COLO668 (cell line): ENCODE measurements around the gene VSTM4.

Source experiments
- DNase-seq: peaks from one replicate; lab custom pipeline; 2025; ENCODE audit not compliant: unreplicated experiment; lab: John Stamatoyannopoulos, UW

VSTM4 gene

DNA sequence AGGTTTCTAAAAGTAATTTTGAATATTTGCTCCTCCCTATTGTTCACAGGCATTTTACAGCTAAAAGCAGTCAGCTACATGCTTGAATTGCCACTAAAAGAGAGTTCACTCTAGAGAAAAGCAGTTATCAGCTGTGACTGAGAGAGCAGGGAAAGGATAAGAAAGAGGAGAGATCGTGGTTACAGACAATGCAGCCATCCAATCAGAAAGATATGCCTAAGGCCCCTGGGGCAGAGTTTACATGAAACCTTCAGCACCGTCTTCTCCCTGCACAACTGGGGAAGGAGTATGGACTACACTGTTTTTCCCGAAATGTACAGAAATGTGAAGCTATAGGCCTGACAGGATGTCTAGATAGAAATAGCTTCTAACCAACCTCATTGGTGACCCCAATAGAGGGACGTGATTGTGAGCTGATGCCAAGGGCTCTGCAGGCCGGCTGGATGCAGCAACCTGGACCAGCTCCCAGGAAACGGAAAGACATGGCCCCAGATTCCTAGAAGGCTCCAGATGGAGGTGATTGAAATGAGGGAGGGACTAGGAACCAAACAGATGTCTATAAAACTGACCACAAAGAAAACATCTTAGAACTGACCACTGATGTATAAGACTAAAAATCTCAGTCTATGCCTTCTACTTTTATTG is 3.2 kb upstream of the VSTM4 start:
- no peak for DNase-seq

DNA sequence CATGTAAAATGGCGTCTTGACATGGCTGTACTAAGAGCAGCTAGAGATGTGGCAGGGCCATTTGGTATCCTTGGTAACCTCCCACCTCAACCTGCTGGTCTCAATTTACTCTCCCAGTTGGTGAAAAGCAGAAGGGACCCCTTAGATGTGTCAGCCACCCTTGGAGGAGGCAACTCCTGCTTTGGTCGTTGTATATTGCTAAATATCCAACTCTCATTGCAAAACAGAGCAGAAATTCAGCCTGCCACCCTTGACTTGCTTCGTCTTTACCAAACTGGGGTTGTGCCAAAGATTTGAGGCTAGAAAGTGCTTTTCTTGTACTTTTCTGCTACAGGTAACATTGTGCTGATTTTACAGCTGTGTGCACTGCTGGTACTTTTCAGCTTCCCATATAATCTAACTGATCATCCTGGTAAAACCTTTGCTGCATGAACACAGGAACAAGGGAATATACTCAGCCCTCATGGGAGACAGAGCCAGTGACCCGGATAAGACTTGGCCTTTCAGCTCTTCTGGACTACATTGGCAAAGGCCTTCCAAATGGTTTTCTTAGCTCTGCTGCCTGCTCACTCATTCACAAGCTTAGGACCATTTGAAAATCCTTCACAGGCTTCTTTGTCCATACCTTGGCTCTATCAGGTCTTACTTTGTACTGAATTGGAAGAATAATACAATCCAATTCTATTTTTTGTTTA is 2.2 kb upstream of the VSTM4 start:
- no peak for DNase-seq

DNA sequence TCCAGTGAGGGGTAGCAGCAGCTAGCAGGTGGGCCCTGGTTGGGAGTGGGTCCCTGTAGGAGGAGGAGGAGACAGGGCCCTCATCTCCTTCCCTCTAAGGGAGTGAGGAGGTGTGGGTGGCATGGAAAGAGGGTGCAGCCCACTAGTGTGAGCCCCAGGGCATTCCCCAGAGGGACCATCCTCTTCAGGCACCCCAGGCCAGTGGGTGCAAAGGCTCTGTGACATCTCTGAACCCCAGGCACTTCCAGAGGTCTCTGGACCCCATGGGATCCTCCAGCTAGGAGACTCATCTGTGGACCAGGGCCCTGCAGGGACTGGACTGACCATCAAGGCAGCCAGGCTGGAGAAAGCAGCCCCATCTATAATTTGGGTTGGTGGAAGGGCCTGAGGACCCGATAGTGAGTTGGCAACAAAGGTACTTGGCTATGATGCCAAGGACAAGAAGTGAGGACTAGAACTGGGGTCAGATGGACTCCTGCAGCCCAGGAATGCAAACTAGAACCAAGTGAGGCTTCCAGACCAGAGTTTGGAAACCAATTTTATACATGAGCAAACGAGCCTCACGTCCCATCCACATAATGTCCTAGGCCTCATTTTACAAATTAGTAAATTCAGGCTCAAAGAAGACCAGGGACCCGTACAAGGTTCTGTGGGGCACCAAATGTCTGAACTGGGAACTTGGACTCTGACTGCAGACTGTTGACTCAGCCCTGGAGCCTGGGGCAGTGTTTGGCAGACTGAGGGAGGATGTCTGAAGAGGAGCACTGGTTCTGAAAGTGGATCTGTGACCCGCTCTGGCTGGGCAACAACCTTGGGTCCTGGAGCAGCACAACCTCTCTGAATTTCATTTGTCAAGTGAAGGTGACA is 1.4 kb upstream of the VSTM4 start:
- DNase-seq = no peak

GRCh38 chr10:49115796-49116508 is 630 bp upstream of the VSTM4 start:
- no peak for DNase-seq

GRCh38 chr10:49114718-49115014 is 656 bp downstream of the VSTM4 start:
- no peak for DNase-seq

- no peak for DNase-seq
Observed at GRCh38 chr10:49113741-49114141, 1.6 kb downstream of the VSTM4 start.

DNA sequence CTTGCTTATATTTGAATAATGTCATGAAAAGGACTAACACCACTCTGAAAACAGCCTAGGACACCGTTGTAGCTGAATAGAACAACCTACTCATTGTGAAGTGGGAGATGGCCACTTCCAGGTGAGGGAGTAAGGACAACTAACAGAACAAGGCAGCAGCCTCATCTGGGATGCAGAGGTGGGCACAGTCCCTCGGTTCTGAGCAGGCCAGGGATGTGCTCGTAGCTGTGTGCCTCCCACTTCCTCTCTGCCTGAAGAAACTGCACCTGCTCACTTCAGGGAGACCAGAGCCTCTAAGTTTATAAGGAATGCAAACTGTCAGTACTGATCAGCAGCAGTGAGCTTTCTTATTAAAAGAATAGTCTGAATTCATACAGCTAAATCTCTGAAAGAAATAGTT is 2.5 kb downstream of the VSTM4 start:
- DNase-seq = no peak

GRCh38 chr10:49112098-49112497 is 3.2 kb downstream of the VSTM4 start:
- no peak for DNase-seq

GRCh38 chr10:49111320-49111698 is 4.0 kb downstream of the VSTM4 start:
- DNase-seq = no peak

- DNase-seq = no peak
Observed at GRCh38 chr10:49110684-49111319, 4.5 kb downstream of the VSTM4 start.

DNA sequence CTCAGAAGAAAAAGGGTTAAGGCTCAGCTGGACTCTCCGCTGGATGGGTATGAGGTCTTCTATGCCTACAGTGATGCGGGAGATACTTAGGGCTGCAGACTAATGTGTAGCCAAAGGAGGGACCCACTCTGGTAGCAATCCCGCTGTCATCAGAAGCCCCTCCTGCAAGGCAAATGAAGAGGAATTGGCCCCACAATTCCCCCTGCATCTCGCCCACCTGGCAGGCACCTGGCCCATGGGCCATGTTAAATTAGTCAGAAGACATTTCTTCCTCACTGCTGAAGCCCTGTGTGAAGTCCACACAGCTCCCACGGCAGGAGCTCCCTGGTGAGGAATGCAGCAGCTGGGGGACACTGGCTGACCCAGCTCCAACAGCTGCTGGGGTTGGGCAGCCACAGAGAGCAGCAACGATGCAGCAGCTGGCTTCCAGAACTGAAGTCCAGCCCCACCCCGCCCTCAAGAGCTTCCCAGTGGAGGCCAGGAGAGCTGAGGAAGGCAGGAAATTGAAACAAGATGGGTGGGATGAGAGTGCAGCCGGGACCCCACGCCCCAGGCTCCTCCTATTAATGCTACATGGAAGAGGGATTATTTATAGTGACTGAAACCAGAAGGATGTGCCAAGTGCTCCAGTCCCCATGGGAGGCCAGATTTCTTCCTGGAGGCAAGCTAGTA is 5.5 kb downstream of the VSTM4 start:
- no peak for DNase-seq

GRCh38 chr10:49108656-49109055 is 6.7 kb downstream of the VSTM4 start:
- no peak for DNase-seq

DNA sequence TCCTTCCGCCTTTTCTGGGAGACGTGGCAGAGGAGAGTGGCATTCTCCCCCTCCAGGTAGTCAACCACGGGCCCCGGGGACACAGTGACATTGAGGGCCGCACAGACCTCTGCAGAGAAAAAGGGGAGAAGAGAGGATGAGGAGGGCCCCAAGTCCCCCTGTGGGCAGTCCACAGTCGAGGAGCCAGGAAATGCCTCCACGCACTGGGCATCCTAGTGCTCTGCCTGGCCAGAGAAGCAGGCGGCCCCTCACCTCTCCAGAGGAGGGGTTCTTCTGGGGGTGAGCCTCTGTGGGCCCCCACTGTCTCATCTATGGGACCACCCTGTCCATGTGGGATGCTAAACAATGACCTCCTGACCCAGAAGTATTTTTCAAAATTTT is 7.4 kb downstream of the VSTM4 start:
- no peak for DNase-seq

- no peak for DNase-seq
Observed at GRCh38 chr10:49107111-49107886, 8.0 kb downstream of the VSTM4 start.

DNA sequence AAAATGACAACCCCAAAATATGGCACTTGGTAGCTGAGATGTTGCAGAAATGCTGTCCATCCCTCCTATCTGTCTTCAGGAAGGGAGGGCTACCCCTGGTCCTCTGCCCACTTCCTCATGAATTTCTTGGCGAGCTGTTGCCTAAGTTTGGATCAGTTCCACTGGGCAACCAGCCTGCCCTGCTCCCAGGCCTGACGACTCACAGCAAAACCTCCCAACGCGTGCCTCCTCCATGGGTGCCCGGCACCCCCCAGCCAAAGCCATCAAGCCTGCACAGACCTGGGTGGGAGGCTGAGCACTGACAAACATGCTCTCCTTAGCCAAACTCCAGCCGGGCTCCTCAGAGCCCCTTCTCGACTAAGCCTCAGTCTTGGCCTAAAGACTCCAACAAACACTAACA is 8.9 kb downstream of the VSTM4 start:
- DNase-seq = no peak

- DNase-seq = no peak
Observed at GRCh38 chr10:49105076-49105475, 10.2 kb downstream of the VSTM4 start.

DNA sequence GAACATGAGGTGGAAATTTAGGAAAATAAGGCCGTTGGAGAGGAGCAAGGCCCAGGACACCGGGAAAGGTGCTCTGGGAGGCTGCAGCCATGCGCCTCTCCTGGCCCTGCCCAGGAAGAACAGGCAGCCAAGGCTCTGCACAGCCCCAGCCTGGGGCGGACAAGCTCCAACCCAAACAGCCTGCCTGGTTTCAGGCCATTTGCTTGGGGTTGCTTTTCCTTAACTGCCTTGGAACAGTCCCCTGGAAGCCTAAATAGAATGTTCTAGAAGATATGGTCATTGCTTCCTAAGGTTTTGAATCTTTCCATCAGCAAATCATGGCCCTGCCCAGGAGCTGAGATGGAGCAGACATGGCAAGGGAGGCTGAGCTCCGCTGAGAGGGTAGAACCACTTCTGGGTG is 11.0 kb downstream of the VSTM4 start:
- no peak for DNase-seq

GRCh38 chr10:49103761-49104160 is 11.6 kb downstream of the VSTM4 start:
- DNase-seq = no peak

DNA sequence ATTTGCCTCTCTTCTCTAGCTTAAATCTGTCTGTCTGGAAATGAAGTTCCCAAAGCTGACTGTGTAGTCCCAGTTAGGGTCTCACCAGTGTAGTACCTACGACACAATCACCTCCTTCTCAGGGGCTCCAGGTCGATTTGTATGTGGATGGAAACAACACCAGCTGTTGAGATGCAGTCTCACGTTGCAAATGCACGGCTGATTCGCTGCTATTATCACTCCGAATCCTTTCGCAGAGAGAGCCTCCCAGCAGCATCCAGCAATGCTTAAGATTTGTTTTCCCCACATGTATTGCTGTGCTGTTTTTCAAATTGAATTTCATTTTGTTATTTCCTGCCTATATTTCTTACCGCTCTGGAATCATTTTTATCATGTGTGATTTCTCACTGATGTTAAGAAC is 16.3 kb downstream of the VSTM4 start:
- no peak for DNase-seq

- no peak for DNase-seq
Observed at GRCh38 chr10:49096890-49097445, 18.4 kb downstream of the VSTM4 start.
